ENCODE measurements around the gene VMP1. TPM values are rescaled to one million over a fixed set of nuclear protein-coding genes. Genes with fewer than 3 reads are reported as not detected.

The VMP1 gene
- total RNA-seq, 6 experiments from 2014 or later: 121 to 155 (median 149) TPM

- DNase-seq: no peak
- H3K4me1 Mint-ChIP-seq (ENCODE audit: low read depth): peaks cover 28% of the 10 kb centered on the region
- no peaks in the 10 kb centered on the region for H3K9me3 Mint-ChIP-seq
- no peak for TF ChIP-seq CTCF (IDR thresholded peaks at IDR 0.05)
- peaks cover 6% of the 10 kb centered on the region; the same call in 1 of the 2 replicates for H3K36me3 Mint-ChIP-seq (ENCODE audit: low read depth)
- H3K4me3 Mint-ChIP-seq: no peak overlapping the region
- H3K27ac Mint-ChIP-seq: no peak overlapping the region
- no peaks in the 10 kb centered on the region for H3K27me3 Mint-ChIP-seq (ENCODE audit: insufficient read depth)
These were observed 149.7 kb downstream of the VMP1 start for GRCh38 chr17:59856859-59857794.

GRCh38 chr17:59858167-59858816 lies 150.8 kb downstream of the VMP1 start:
- Mint-ChIP-seq H3K4me1 (ENCODE audit: low read depth) (peaks cover 17% of the 10 kb centered on the region), H3K27ac (0 out of 2 replicates have a peak overlapping the region, but pooled peaks have one; percentile 29), H3K9me3 (no peaks in the 10 kb centered on the region), H3K27me3 (ENCODE audit: insufficient read depth) (no peaks in the 10 kb centered on the region), H3K36me3 (ENCODE audit: low read depth) (peaks cover 2% of the 10 kb centered on the region; the same call in 1 of the 2 replicates), H3K4me3 (no peak overlapping the region)
- DNase-seq: no peak
- TF ChIP-seq CTCF (IDR thresholded peaks at IDR 0.05): no peak

- Mint-ChIP-seq H3K4me3 (no peak overlapping the region), H3K27me3 (ENCODE audit: insufficient read depth) (no peaks in the 10 kb centered on the region), H3K4me1 (ENCODE audit: low read depth) (peaks cover 12% of the 10 kb centered on the region), H3K36me3 (ENCODE audit: low read depth) (no peaks in the 10 kb centered on the region), H3K9me3 (no peaks in the 10 kb centered on the region), H3K27ac (no peak overlapping the region)
- TF ChIP-seq CTCF (IDR thresholded peaks at IDR 0.05): no peak
- no peak for DNase-seq
These were observed 151.5 kb downstream of the VMP1 start for GRCh38 chr17:59858932-59859331.

- TF ChIP-seq CTCF (IDR thresholded peaks at IDR 0.05): peak; percentile 86
- H3K27ac Mint-ChIP-seq: no peak overlapping the region
- H3K4me3 Mint-ChIP-seq: no peak overlapping the region
- peaks cover 12% of the 10 kb centered on the region for H3K4me1 Mint-ChIP-seq (ENCODE audit: low read depth)
- no peaks in the 10 kb centered on the region for H3K36me3 Mint-ChIP-seq (ENCODE audit: low read depth)
- H3K27me3 Mint-ChIP-seq (ENCODE audit: insufficient read depth): no peaks in the 10 kb centered on the region
- no peaks in the 10 kb centered on the region for H3K9me3 Mint-ChIP-seq
- DNase-seq: peak; percentile 65
These were observed 152.1 kb downstream of the VMP1 start for GRCh38 chr17:59859444-59860025.

- H3K27ac Mint-ChIP-seq: no peak overlapping the region
- H3K36me3 Mint-ChIP-seq (ENCODE audit: low read depth): no peaks in the 10 kb centered on the region
- H3K9me3 Mint-ChIP-seq: no peaks in the 10 kb centered on the region
- TF ChIP-seq CTCF (IDR thresholded peaks at IDR 0.05): no peak
- no peaks in the 10 kb centered on the region for H3K27me3 Mint-ChIP-seq (ENCODE audit: insufficient read depth)
- H3K4me3 Mint-ChIP-seq: no peak overlapping the region
- H3K4me1 Mint-ChIP-seq (ENCODE audit: low read depth): no peaks in the 10 kb centered on the region; the same call in 1 of the 2 replicates
- DNase-seq: no peak
These were observed 156.2 kb downstream of the VMP1 start for GRCh38 chr17:59863616-59864015.

All from HFFc6 (cell line).